Measurements from ENCODE around the gene AWAT2.

DNA sequence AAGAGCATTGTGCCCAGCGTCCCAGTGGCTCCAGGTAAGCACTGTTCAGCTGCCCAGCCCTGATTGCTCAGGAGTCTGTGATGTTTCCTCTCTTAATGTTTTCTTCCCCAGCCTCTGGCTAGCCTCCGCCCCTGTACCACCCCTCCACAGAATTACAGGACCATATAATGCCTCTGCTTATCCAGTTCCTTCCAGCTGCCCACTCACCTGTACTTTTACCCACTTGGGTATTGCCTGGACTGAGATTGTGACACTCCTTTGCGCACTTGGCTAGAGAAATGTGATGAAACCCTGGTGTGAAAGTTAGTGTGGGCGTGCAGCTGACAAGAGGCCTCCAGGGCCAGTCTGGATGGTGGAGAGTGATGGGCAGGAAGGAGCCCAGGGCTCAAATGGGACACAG, at the start of gene AWAT2:
- TF ChIP-seq POLR2A (IDR thresholded peaks at IDR 0.05; ENCODE audit: low read depth, low read length) (no peak), POLR2AphosphoS5 (IDR thresholded peaks at IDR 0.05; ENCODE audit: low read depth, low read length) (no peak), PAX5 (IDR thresholded peaks at IDR 0.05; ENCODE audit: insufficient read depth, low read length, severe bottlenecking) (no peak), SPI1 (IDR thresholded peaks at IDR 0.05; ENCODE audit: low read depth, low read length) (no peak)
